Peyer's patch (tissue), 4 donors: ENCODE data around the gene RNU6-8.

Experiments
- CTCF ChIP-seq, 6 experiments: fragments of 450-650 bp in 4 of 6; fragments of 200-600 bp in 2 of 6; sonication (generic) in 1 of 6; IDR thresholded peaks; one replicate each; pipeline ENCODE4 v1.5.1; 2017 to 2019; ENCODE audit warnings: antibody characterized with exemption in 6 of 6, mild to moderate bottlenecking in 3 of 6, moderate library complexity in 1 of 6
- POLR2A ChIP-seq, 2 donors: fragments of 450-650 bp; IDR thresholded peaks; one replicate each; pipeline ENCODE4 v1.5.1; 2017; ENCODE audit warnings: antibody characterized with exemption in 2 of 2, mild to moderate bottlenecking in 2 of 2, moderate library complexity in 2 of 2

DNA sequence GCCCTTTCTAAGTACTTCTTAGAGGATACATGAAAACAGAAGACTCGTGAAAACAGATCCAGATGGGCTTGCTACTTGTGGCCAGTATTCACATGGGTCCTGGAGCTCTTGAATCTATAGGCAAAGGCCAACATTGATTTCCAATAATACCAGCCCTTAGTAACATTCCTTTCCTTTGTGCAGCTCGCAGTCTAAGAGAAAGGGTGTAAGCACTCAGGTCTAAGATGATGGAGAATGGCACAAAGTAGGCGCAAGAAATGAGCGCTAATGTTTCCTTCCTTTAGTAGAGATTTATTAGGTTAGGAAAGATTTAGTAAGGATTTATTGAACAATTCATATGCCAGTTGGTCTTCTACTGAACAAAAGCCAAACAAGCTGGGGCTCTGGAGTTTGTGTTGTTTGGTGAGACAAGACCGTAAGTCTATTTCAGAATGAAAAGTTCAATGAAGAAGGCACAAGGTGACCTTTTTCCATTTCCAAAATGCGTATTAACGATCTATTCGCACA lies 525 bp downstream of the RNU6-8 start:
- TF ChIP-seq CTCF (IDR thresholded peaks at IDR 0.05) (no peak), POLR2A (IDR thresholded peaks at IDR 0.05) (no peak)
